Keratinocyte (primary cell): ENCODE measurements around the gene SSBP4.

Source experiments
- CTCF ChIP-seq, 3 experiments: IDR thresholded peaks in 1 of 3; conservative IDR thresholded peaks in 1 of 3; optimal IDR thresholded peaks in 1 of 3; 2 replicates in 2 of 3; 3 replicates in 1 of 3; pipeline versions ENCODE3 to v1.5.1; 2011; ENCODE audit warnings: low read length in 3 of 3, mild to moderate bottlenecking in 3 of 3, moderate library complexity in 2 of 3, control low read depth in 1 of 3, inconsistent platforms in 1 of 3; ENCODE audit not compliant: insufficient read depth in 2 of 3; ENCODE audit errors: extremely low read depth in 1 of 3
- EZH2 ChIP-seq: IDR thresholded peaks from one replicate; pipeline ENCODE4 v1.6.1; 2012; ENCODE audit warnings: inconsistent platforms, mild to moderate bottlenecking, low read length, moderate library complexity

GRCh38 chr19:18443831-18444230 lies 24.6 kb downstream of the SSBP4 start:
- TF ChIP-seq CTCF (optimal IDR thresholded peaks at IDR 0.05 in 1 of 3, IDR thresholded peaks at IDR 0.05 in 1 of 3, conservative IDR thresholded peaks at IDR 0.05 in 1 of 3; ENCODE audit: extremely low read depth in 1 of 3, insufficient read depth in 2 of 3, low read length in 3 of 3), result no peak
- TF ChIP-seq EZH2, result no peak
